ENCODE results near the gene CSNK2A1.

DNA sequence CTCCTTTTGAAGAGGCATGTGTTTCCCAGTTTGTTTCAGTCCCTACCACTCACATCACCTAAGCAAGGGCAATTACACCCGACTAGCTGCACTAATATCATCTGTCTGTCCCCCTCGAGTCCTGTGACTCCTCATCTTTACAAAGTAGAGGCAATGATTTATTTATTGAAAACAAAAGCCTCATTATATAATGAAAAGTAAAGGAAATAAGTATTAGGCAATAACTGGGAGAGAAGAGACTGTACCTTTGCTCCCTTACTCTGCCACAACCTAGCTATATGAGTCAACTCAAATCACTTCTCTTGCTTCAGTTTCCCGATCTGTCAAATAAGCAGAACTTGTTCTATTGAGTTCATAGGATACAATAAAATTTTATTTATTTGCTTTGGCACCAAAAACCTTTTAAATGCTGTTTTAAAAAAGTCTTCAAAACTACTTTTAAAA, 38.9 kb downstream of the CSNK2A1 start:
- TF ChIP-seq, protein P1, sequence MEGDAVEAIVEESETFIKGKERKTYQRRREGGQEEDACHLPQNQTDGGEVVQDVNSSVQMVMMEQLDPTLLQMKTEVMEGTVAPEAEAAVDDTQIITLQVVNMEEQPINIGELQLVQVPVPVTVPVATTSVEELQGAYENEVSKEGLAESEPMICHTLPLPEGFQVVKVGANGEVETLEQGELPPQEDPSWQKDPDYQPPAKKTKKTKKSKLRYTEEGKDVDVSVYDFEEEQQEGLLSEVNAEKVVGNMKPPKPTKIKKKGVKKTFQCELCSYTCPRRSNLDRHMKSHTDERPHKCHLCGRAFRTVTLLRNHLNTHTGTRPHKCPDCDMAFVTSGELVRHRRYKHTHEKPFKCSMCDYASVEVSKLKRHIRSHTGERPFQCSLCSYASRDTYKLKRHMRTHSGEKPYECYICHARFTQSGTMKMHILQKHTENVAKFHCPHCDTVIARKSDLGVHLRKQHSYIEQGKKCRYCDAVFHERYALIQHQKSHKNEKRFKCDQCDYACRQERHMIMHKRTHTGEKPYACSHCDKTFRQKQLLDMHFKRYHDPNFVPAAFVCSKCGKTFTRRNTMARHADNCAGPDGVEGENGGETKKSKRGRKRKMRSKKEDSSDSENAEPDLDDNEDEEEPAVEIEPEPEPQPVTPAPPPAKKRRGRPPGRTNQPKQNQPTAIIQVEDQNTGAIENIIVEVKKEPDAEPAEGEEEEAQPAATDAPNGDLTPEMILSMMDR (IDR thresholded peaks at IDR 0.05), result no peak
- TF ChIP-seq POLR2A (IDR thresholded peaks at IDR 0.05), result no peak
